Activated CD4-positive, alpha-beta T cell treated with anti-CD3 and anti-CD28 coated beads, Interleukin-2, amount 10 ng/mL, durations not matched to agents 24 days and 14 days (primary cell): ENCODE measurements around the gene P2RY1. TPM values are rescaled to one million over a fixed set of nuclear protein-coding genes. Genes with fewer than 3 reads are reported as not detected.
A peak's percentile ranks its signal among the peaks of the same experiment; 100 is the strongest.

Experiments used
- DNase-seq: peaks from one replicate; pipeline ENCODE4 v3.0.0; 2022
- H3K27ac Mint-ChIP-seq: one replicate; pipeline ENCODE4 v1.8.0; 2022; ENCODE audit warnings: mild to moderate bottlenecking, mixed read lengths
- H3K27me3 Mint-ChIP-seq: one replicate; pipeline ENCODE4 v1.8.0; 2022; ENCODE audit warnings: mixed read lengths
- H3K36me3 Mint-ChIP-seq: one replicate; pipeline ENCODE4 v1.8.0; 2022; ENCODE audit warnings: low read depth, mild to moderate bottlenecking, mixed read lengths
- H3K4me1 Mint-ChIP-seq: one replicate; pipeline ENCODE4 v1.8.0; 2021; ENCODE audit warnings: mixed read lengths
- H3K4me3 Mint-ChIP-seq: one replicate; pipeline ENCODE4 v1.8.0; 2022; ENCODE audit warnings: mild to moderate bottlenecking, moderate library complexity, mixed read lengths
- H3K9me3 Mint-ChIP-seq: one replicate; pipeline ENCODE4 v1.8.0; 2021; ENCODE audit warnings: mixed read lengths
- intact Hi-C: fragments of 100-400 bp; cut with micrococcal nuclease; formaldehyde crosslinking; loops from one replicate; pipeline ENCODE4 v1.15.1; 2023
- total RNA-seq: library from RNA; stranded (reverse); gene quantifications from 2 replicates; pipeline ENCODE4 v1.2.3, GENCODE V29; 2022

Gene P2RY1, protein sequence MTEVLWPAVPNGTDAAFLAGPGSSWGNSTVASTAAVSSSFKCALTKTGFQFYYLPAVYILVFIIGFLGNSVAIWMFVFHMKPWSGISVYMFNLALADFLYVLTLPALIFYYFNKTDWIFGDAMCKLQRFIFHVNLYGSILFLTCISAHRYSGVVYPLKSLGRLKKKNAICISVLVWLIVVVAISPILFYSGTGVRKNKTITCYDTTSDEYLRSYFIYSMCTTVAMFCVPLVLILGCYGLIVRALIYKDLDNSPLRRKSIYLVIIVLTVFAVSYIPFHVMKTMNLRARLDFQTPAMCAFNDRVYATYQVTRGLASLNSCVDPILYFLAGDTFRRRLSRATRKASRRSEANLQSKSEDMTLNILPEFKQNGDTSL
- 0.77 and 0.92 TPM in 2 replicates for total RNA-seq

DNA sequence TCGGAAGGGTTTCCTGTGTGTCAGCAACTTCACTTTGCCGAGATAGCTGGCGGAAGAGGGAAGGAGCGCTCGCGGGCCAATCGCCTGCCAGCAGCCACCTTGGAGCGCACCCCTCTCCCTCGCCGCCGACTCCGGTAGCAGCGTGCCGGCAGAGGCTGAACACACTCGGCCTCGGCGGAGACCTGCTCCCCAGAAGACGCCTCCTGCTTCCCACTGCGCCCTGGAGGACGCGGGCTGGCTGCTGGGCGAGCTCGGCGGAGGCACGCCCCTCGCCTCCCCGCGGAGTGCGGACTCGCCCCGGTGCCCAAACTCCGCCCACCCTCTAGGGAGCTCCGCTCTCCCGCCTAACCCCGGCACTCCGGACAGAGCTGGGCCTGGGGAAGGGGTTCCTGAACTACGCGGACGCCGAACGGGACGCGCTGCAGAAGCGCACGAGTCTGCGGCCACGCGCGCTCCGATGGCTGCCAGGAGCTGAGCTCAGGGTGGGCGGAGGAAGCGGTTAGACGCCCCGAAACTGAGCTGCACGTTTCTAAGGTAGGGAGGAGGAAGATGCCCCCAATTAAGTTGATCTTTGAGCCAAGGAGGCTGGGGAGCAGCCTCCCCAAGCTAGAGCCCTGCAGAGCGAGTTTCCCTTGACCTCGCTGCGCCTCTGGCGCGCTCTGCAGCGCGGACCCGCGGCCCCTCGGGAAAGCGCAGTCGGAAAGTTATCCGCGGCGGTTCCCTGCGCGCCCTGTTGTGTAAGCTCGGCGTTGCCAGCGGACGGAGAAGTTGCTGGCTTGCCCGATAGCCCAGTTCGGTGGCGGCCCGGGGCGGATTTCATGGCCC lies at the start of gene P2RY1:
Gene P2RY1 (plus strand): TSS at position 356 of the 825 bp plus-strand sequence. CDS start 652 bp downstream, outside the sequence.
- peak; percentile 78 for DNase-seq
- Mint-ChIP-seq H3K4me3 (peak within 1 kb of the TSS; percentile 88), H3K9me3 (no peaks in the 10 kb centered on the region), H3K27me3 (peaks cover 56% of the 10 kb centered on the region), H3K36me3 (no peaks in the 10 kb centered on the region), H3K4me1 (peaks cover 12% of the 10 kb centered on the region), H3K27ac (peak within 1 kb of the TSS; percentile 65)
- intact Hi-C loops: no loop called here

DNA sequence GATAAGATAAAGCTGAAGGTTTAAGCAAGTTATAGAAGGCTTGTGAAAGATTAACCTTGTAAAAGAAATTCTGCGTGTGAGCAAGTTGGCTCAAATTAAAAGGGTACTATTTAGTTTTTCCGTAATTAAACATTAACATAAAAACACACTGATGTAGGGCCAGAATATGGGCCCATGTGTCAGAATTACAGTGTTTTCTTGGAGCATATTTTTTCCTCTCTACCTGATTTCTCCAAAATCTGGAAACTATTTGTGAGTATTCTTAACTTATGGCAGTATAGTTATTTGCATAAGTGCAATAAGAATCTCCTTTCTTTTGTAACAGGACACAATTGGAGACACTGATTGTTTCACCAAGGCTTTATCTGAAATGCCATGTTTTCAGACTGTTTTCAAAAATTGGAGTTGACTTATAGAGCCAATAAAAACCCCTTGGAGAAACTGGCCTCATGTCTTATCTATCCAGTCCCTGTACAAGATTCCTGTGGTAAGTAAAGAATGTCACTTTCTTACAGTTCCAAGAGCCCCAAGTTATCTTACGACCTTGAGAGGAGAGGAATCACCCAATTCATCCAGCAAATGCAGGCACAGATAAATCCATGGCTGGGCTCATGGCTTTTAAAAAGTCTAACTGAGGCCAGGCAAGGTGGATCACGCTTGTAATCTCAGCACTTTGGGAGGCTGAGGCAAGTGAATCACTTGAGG lies 47.8 kb upstream of the P2RY1 start:
- Mint-ChIP-seq H3K4me1 (no peaks in the 10 kb centered on the region), H3K27ac (no peak overlapping the region), H3K27me3 (no peaks in the 10 kb centered on the region), H3K36me3 (no peaks in the 10 kb centered on the region), H3K4me3 (no peak overlapping the region), H3K9me3 (no peaks in the 10 kb centered on the region)
- intact Hi-C loops: no loop called here
- DNase-seq: no peak

DNA sequence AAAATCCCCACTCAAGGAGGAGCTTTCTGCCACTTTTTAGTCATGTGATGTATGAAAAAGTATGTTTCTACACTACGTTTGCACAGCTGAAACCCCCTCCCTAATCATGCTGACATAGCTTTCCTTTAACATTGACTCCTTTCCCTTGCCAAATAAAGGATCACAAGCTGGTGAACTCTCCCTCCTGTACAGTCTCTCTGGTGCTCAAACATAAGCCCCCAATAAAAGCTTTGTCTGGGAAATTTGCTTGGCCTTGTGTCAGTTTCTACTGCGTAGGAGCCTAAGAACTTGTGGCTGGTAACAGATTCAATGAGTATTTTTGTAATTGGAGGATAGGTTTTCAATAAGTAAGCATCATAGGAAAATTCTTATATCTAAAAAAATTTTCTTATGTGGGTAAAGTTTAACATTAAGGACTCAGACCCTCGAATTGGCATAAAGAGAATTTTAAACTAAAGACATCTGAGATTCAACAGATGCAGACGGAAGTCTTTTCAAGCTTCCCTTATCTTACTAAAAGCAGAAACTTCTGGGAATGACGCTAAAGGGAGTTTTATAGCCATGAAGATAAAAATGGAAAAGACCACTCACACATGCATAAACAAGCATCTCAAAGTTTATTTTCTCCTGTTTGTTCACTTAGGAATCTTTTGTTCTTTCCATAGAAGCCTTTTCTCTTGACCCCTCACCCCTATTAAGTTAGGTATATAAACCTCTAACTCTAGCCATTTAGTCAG lies 44.1 kb upstream of the P2RY1 start:
- intact Hi-C loops: no loop called here
- no peak overlapping the region for H3K4me3 Mint-ChIP-seq
- no peaks in the 10 kb centered on the region for H3K27me3 Mint-ChIP-seq
- H3K9me3 Mint-ChIP-seq: no peaks in the 10 kb centered on the region
- no peak overlapping the region for H3K27ac Mint-ChIP-seq
- no peaks in the 10 kb centered on the region for H3K36me3 Mint-ChIP-seq
- no peak for DNase-seq
- no peaks in the 10 kb centered on the region for H3K4me1 Mint-ChIP-seq

DNA sequence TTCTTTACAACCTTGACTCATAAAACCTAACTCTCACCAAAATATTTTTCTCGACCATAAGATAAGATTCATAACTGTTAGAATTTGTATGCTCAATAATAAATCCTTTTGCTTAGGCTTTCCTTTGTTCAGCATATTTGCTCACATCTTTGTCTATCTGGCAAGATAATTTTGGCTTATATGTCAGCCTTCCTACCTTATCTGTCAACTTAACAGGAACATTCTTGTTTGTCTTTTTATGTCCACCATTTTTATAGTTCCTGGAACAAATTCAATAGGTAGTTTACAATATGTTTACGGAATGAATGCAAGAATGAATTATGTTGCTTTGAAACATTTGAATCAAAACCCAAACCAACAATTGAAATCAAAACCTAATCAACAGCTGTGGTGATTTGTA lies 41.0 kb upstream of the P2RY1 start:
- H3K36me3 Mint-ChIP-seq: no peaks in the 10 kb centered on the region
- H3K27me3 Mint-ChIP-seq: no peaks in the 10 kb centered on the region
- intact Hi-C loops: no loop called here
- H3K9me3 Mint-ChIP-seq: peaks cover 4% of the 10 kb centered on the region
- H3K27ac Mint-ChIP-seq: no peak overlapping the region
- peaks cover 3% of the 10 kb centered on the region for H3K4me1 Mint-ChIP-seq
- DNase-seq: no peak
- no peak overlapping the region for H3K4me3 Mint-ChIP-seq

DNA sequence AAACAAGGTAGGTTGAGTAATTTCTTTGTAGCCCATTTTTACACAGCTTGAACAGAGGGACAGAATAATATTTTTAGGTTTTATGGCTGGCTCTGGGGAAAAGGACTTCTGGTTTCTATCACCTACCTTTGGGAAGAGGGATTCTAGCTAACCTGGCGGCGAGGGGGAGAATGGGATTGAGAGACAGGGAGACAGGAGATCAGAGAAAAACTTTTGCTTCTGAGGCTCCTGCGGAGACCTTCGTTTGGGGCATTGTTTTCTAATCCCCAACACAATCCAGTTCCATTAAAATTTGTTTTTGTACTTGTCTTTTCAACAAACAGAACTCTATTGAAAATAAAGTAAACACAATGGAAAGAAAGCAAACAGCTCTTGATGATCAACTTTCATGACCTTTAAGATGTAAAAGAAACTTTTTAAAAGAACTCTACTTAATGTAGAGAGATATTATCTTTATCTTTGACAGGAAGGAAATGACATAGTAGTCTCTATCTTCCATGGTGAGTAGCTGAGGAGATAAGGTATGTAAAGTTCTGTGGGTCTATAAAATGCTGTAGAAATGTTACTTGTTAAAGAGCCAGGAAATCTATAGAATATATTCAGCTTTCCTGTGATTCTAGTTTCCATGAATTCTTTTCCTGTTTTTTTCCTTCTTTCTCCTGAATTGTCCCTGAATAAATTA lies 37.0 kb upstream of the P2RY1 start:
- Mint-ChIP-seq H3K36me3 (no peaks in the 10 kb centered on the region), H3K27ac (no peak overlapping the region), H3K27me3 (no peaks in the 10 kb centered on the region), H3K4me3 (no peak overlapping the region), H3K9me3 (peaks cover 4% of the 10 kb centered on the region), H3K4me1 (peaks cover 3% of the 10 kb centered on the region)
- intact Hi-C loops: no loop called here
- DNase-seq: no peak

DNA sequence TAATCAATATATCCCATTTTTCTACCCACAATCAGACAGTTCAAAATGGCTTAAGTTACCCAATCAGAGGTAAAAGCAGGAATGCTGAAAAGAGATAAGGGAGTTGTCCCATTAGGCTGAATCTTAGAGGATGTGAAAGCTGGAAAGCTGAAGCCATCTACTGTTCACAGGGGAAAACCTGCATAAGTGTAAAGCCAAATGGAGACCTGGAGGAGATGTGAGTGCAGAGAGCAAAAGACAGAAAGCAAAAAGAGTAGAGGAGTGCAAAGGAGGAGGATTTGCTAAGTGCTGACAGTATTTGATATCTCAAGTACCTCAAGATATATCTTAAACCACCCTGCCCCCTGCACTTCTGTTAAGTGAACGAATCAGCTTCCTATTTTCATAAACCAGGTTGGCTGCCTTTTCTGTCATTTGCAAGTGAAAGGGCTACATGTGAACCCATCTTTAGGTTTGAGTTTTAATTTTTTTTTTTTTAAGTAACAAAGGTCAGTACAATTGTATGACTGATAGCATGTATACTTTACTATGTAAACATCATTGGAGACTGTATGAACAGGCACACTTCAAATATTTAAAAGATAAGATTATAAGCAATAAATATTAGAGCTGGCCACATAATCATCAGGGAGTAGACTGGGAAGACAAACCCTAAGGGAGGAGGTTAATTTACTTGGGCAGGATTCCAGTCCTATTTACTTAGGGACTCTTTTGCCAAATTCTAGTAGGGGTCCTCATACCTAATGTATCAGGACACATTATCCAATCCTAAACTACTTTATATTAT lies 22.8 kb upstream of the P2RY1 start:
- intact Hi-C loops: no loop called here
- H3K36me3 Mint-ChIP-seq: no peaks in the 10 kb centered on the region

DNA sequence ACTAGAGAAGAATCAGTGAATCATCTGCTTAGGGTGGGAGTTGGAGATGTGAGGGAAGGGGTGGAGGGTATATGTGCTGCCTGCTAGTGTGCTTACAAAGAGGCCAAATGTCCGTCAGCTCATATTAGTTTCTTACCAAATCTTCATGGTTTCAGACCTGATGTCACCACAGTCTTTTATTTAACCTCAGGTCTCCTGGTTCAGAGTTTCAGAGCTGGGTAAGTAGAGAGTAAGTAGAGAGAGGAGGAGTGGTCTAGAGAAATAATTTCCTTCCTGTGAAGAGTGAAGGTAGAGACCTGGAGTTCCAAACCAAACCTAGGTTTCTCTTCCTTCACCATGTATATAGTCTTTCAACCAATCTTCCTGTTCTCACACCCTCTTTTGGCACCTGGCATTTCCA lies 17.5 kb upstream of the P2RY1 start:
- Mint-ChIP-seq H3K4me1 (no peaks in the 10 kb centered on the region), H3K27ac (no peak overlapping the region), H3K9me3 (no peaks in the 10 kb centered on the region), H3K36me3 (no peaks in the 10 kb centered on the region), H3K27me3 (peaks cover 2% of the 10 kb centered on the region), H3K4me3 (no peak overlapping the region)
- intact Hi-C loops: no loop called here
- no peak for DNase-seq

More for the DNA sequence above, 22.8 kb upstream of the P2RY1 start:
- peaks cover 2% of the 10 kb centered on the region for H3K27me3 Mint-ChIP-seq
- no peak for DNase-seq
- H3K9me3 Mint-ChIP-seq: no peaks in the 10 kb centered on the region
- no peak overlapping the region for H3K4me3 Mint-ChIP-seq
- H3K27ac Mint-ChIP-seq: no peak overlapping the region
- H3K4me1 Mint-ChIP-seq: no peaks in the 10 kb centered on the region

DNA sequence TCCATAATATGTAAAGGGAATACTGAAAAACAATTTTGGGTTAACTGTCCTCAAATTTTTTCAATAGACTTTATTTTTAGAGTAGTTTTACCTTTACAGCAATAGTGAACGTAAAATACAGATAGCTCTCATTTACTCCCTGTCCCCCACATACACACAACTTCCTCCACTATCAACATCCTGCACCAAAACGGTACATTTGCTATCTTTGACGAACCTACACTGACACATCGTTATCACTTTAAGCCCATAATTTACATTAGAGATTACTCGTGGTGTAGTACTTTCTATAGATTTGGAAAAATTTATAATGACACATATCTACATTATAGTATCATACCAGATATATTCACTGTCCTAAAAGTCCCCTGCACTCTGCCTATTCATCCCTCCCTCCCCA lies 16.9 kb upstream of the P2RY1 start:
- intact Hi-C loops: no loop called here
- no peak overlapping the region for H3K4me3 Mint-ChIP-seq
- DNase-seq: no peak
- H3K27ac Mint-ChIP-seq: no peak overlapping the region
- H3K27me3 Mint-ChIP-seq: peaks cover 2% of the 10 kb centered on the region
- no peaks in the 10 kb centered on the region for H3K4me1 Mint-ChIP-seq
- no peaks in the 10 kb centered on the region for H3K36me3 Mint-ChIP-seq
- no peaks in the 10 kb centered on the region for H3K9me3 Mint-ChIP-seq

DNA sequence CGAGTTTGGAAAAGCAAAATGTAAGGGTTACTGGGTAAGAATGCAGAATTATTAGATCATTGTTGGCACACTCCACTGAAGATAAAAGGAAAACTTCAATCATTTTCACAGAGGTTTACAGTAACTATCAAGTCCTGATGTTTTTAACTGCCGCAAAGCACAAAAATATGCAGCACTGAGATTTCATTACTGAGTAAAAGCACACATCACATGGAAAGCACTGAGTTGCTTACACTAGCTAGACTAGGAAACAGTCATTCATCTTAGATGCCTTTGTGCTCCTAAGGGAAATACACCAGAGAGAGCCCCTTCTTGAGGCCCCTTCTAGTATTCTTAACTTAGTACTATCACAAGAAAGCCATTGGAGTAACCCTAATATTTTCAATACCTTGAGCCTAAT lies 11.8 kb upstream of the P2RY1 start:
- H3K27ac Mint-ChIP-seq: no peak overlapping the region
- no peaks in the 10 kb centered on the region for H3K36me3 Mint-ChIP-seq
- H3K9me3 Mint-ChIP-seq: no peaks in the 10 kb centered on the region
- intact Hi-C loops: no loop called here
- DNase-seq: no peak
- H3K4me3 Mint-ChIP-seq: no peak overlapping the region
- no peaks in the 10 kb centered on the region for H3K4me1 Mint-ChIP-seq
- no peaks in the 10 kb centered on the region for H3K27me3 Mint-ChIP-seq

DNA sequence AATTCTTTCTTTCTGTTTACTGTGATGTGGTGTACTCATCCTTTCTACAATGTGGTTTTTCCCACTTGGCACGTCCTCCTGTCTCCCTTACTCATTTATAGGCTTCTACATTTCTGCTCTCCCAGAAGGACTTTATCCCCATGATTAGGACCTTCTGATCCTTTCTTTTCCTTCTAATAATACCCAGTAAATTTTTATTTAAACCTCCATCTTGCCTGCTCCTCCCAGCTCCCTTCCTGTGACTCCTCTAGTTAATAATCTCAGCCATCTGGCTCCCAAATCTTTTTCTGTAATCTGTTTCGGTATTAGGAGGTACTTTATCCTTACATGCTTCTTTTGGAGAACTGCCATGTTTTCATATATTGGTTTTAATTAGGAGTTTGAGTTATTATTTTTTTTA lies 11.2 kb upstream of the P2RY1 start:
- Mint-ChIP-seq H3K27ac (no peak overlapping the region), H3K4me1 (no peaks in the 10 kb centered on the region), H3K9me3 (no peaks in the 10 kb centered on the region), H3K27me3 (no peaks in the 10 kb centered on the region), H3K36me3 (no peaks in the 10 kb centered on the region), H3K4me3 (no peak overlapping the region)
- intact Hi-C loops: no loop called here
- DNase-seq: no peak

DNA sequence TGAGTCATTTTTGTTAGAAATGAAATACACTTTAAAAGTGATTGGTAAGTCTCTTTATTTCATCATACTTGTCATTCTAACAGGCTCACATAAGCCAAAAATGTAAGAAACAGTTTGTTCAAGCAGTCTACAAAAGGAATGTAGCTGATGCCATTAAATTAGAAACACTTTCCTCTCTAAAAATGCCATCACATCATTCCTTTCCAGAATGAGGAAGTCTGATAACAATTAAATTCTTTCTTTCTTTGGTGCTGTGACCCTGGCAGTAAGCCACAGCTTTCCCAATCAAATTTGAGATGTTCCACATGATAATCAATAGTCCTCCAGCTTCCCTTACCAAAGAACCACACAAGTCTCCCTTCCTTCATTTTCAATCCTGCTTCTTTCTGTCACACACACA lies 9.4 kb upstream of the P2RY1 start:
- DNase-seq: no peak
- H3K36me3 Mint-ChIP-seq: no peaks in the 10 kb centered on the region
- no peaks in the 10 kb centered on the region for H3K9me3 Mint-ChIP-seq
- no peaks in the 10 kb centered on the region for H3K4me1 Mint-ChIP-seq
- intact Hi-C loops: no loop called here
- no peak overlapping the region for H3K27ac Mint-ChIP-seq
- no peak overlapping the region for H3K4me3 Mint-ChIP-seq
- peaks cover 2% of the 10 kb centered on the region for H3K27me3 Mint-ChIP-seq

DNA sequence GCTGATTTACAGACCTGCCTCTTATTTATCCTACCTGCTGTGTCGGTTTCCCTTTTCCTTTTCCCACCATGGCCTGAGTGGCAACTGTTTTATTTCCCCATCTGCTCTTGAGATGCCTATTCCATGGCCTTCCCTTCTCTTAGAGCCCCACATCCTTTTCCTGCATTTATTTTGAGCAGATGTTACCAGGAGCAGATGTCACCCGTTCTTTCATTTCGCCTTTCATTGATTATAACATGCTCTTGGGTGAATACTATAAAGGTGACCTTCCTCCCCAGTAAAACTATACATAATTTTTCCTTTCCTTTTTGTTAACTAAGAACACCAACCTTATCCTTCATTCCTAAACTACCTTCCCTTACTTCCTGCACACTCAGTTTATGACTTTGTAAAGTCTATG lies 8.5 kb upstream of the P2RY1 start:
- DNase-seq: no peak
- no peaks in the 10 kb centered on the region for H3K36me3 Mint-ChIP-seq
- no peak overlapping the region for H3K27ac Mint-ChIP-seq
- H3K4me1 Mint-ChIP-seq: no peaks in the 10 kb centered on the region
- intact Hi-C loops: no loop called here
- H3K4me3 Mint-ChIP-seq: no peak overlapping the region
- no peaks in the 10 kb centered on the region for H3K9me3 Mint-ChIP-seq
- H3K27me3 Mint-ChIP-seq: peaks cover 6% of the 10 kb centered on the region
